ENCODE measurements around the gene ECM2.

ECM2 gene

GRCh38 chr9:92527291-92527828 lies 8.4 kb downstream of the ECM2 start:
- DNase-seq, result no peak

- DNase-seq, result no peak
These were observed 10.5 kb downstream of the ECM2 start for GRCh38 chr9:92525306-92525705.

- no peak for DNase-seq
These were observed 10.9 kb downstream of the ECM2 start for GRCh38 chr9:92524881-92525280.

- DNase-seq, result no peak
These were observed 12.5 kb downstream of the ECM2 start for GRCh38 chr9:92522983-92523970.

GRCh38 chr9:92520837-92521236 lies 15.0 kb downstream of the ECM2 start:
- no peak for DNase-seq

GRCh38 chr9:92518199-92518598 lies 17.6 kb downstream of the ECM2 start:
- DNase-seq, result no peak

GRCh38 chr9:92517046-92517445 lies 18.7 kb downstream of the ECM2 start:
- no peak for DNase-seq

- DNase-seq, result no peak
These were observed 19.3 kb downstream of the ECM2 start for GRCh38 chr9:92516521-92516920.

- DNase-seq, result no peak
These were observed 21.2 kb downstream of the ECM2 start for GRCh38 chr9:92514635-92515034.

- no peak for DNase-seq
These were observed 22.4 kb downstream of the ECM2 start for GRCh38 chr9:92513349-92513748.

GRCh38 chr9:92512622-92513021 lies 23.2 kb downstream of the ECM2 start:
- DNase-seq, result no peak

GRCh38 chr9:92510747-92511146 lies 25.0 kb downstream of the ECM2 start:
- DNase-seq, result no peak

GRCh38 chr9:92509050-92509449 lies 26.7 kb downstream of the ECM2 start:
- DNase-seq, result no peak

- DNase-seq, result no peak
These were observed 27.6 kb downstream of the ECM2 start for GRCh38 chr9:92508018-92508820.

GRCh38 chr9:92507496-92507895 lies 28.3 kb downstream of the ECM2 start:
- DNase-seq, result no peak

GRCh38 chr9:92507005-92507404 lies 28.8 kb downstream of the ECM2 start:
- no peak for DNase-seq

GRCh38 chr9:92506184-92506857 lies 29.5 kb downstream of the ECM2 start:
- DNase-seq, result no peak

GRCh38 chr9:92504881-92505280 lies 30.9 kb downstream of the ECM2 start:
- no peak for DNase-seq

- no peak for DNase-seq
These were observed 32.6 kb downstream of the ECM2 start for GRCh38 chr9:92503156-92503555.

GRCh38 chr9:92501671-92502393 lies 34.0 kb downstream of the ECM2 start:
- DNase-seq, result peak in 1 of 2 experiments; percentile 52

- no peak for DNase-seq
These were observed 35.1 kb downstream of the ECM2 start for GRCh38 chr9:92500725-92501124.

GRCh38 chr9:92499701-92500100 lies 36.1 kb downstream of the ECM2 start:
- no peak for DNase-seq

Data from NCI-H524 (cell line).